Fibroblast of the aortic adventitia (primary cell): ENCODE data around the gene LDAH. TPM values are rescaled to one million over a fixed set of nuclear protein-coding genes. Genes with fewer than 3 reads are reported as not detected.

ENCODE experiments used
- DNase-seq: peaks from one replicate; pipeline ENCODE4 v3.0.0-alpha.2; 2010; ENCODE audit warnings: low read depth
- H3K4me3 ChIP-seq: 2 replicates; pipeline ENCODE4 v1.5.1; 2011; ENCODE audit warnings: low read depth, mild to moderate bottlenecking, control low read depth, low read length, moderate library complexity
- CTCF ChIP-seq: IDR thresholded peaks from 2 replicates; pipeline ENCODE4 v1.5.1; 2011; ENCODE audit warnings: mild to moderate bottlenecking, low read length, control low read depth, inconsistent platforms; ENCODE audit not compliant: insufficient read depth
- total RNA-seq: library from RNA; depleted of rRNA; stranded (reverse); fragments of >200 nt; gene quantifications from 2 replicates; pipeline ENCODE4 v1.2.3, GENCODE V29; 2012; ENCODE audit warnings: low replicate concordance

Gene LDAH
- total RNA-seq, 1 donor: 21.8 TPM

- no peak overlapping the region for H3K4me3 ChIP-seq
- TF ChIP-seq CTCF: no peak
- no peak for DNase-seq
Measured at GRCh38 chr2:20645301-20645701, 177.6 kb downstream of the LDAH start.

GRCh38 chr2:20643826-20644225 is 179.1 kb downstream of the LDAH start:
- DNase-seq: no peak
- TF ChIP-seq CTCF: no peak
- H3K4me3 ChIP-seq: no peak overlapping the region

GRCh38 chr2:20643060-20643459 is 179.8 kb downstream of the LDAH start:
- no peak overlapping the region for H3K4me3 ChIP-seq
- DNase-seq: no peak
- TF ChIP-seq CTCF: no peak

DNA sequence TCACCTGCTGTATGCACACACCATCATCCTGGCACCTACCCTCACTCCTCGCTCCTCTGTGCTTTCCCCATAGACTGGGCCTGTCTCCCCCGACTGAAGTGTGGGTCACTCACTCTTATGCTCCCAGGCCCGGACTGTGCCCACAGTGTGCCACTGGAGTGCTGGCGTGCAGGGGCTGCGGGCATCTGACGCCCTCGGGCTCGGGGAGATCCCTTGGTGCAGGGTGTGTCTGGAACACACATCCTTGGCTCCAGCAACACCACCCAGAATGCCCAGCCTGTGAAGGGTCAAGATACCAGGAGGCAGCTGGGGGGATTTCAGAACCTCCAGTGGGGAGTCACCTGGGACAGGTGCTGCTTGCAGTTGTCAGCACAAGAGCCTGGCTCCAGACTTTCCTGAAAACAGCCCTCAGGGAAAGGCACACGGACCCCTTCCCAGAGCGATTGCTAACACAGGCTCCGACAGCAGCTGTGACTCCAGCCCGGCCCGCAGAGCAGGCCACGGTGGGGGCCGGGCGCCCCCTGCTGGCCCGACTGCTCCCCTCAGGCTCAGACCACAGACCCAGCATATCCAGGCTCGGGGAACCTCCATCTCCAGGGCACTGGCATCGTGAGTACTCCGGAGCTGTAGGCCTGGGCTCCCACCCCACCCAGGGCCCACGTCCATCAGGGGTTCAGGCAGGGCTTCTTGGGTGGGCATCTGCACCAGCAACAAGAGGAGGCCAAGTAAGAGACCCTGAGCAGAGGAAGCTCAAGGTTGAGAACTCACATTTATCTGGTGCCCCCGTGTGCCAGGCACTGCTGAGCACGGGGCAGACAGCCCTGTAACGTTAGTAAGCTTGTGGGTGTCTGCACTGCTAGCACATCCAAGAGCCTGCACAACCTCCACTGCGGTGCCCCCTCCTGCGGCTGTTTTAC is 180.6 kb downstream of the LDAH start:
- peak; percentile 69 for DNase-seq
- no peak overlapping the region for H3K4me3 ChIP-seq
- TF ChIP-seq CTCF: peak; percentile 97

DNA sequence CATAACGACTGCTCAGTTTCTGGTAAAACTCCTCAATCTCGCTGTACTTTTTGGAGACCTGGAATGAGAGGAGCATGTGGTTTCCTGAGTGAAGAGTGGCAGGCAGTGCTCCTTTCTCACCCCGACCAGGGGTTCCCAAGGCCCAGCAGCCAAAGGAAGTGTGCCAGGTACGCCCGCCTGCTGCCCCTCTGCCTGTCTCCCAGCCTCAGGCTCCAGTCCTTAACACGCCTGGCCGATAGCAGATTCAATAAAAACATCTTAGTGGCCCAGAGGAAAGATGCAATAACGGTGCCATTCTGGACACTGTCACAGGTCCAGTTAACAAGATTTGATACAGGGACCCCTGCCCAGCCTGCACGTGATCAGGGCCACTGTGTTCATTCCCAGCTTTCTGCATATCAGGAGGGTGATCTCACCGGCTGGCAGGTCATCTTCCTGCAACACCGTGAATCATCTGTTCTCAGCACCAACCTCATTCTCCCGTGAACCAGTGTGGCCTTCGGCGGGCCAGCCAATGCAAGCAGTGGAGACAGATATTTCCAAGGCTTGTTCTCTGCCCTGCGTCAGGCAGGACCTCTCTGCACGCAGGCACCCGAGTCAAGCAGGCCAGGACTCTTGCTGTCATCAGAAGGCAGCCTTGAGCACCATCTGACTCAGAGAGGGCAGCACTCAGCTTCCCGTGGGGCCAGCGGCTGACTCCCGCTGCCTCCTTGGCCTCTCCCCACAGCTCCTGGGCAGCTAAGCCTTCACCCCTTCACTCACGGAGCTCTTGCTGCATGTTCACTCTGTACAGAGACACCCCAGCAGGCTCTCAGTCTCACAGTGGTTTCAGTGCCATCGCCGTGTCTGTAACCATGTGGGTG is 181.5 kb downstream of the LDAH start:
- H3K4me3 ChIP-seq: no peak overlapping the region
- DNase-seq: peak; percentile 74
- TF ChIP-seq CTCF: no peak

GRCh38 chr2:20640411-20641122 is 182.3 kb downstream of the LDAH start:
- H3K4me3 ChIP-seq: no peak overlapping the region
- TF ChIP-seq CTCF: no peak
- no peak for DNase-seq
